ENCODE data around the gene SPINT2. TPM values are rescaled to one million over a fixed set of nuclear protein-coding genes. Genes with fewer than 3 reads are reported as not detected.
A peak's percentile ranks its signal among the peaks of the same experiment; 100 is the strongest.

SPINT2 gene
- total and polyA plus RNA-seq, 2 of the 13 experiments (the other 11 are each of a cell fraction or from before 2014, with no cell fraction given): 0.31 to 0.77 TPM

DNA sequence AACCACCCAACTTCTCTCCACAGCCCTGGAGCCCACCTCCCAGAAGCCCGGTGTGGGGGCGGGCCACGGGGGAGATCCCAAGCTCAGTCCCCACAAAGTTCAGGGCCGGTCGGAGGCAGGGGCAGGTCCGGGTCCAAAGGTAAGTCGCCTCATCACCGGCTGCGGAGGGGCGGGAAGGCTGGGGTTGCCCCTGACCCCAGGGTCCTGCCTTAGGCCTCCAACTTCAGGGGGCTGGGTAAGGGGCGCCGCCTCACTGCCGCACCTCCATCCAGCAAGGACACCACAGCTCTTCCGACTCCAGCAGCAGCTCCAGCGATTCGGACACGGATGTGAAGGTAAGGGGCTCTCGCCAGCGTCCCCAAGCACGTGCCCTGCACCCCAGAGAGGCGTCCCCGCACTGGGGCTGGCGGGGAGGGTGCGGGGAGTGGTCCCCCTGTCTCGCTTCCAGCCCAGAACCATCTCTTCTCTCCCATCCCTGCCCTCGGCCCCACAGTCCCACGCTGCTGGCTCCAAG lies 40.0 kb downstream of the SPINT2 start (continued):
- no peak for TF ChIP-seq POLR2AphosphoS2 (IDR thresholded peaks at IDR 0.05; ENCODE audit: low read depth, low read length)
- TF ChIP-seq MAFF (IDR thresholded peaks at IDR 0.05; ENCODE audit: low read depth, low read length): no peak
- TF ChIP-seq FOXM1 (CRISPR knock-in tag; IDR thresholded peaks at IDR 0.05): no peak
- TF ChIP-seq CC2D1A (CRISPR knock-in tag; IDR thresholded peaks at IDR 0.05): no peak
- no peak for TF ChIP-seq GRHL1 (CRISPR knock-in tag; conservative IDR thresholded peaks at IDR 0.05)
- no peak for TF ChIP-seq PAX8 (CRISPR knock-in tag; IDR thresholded peaks at IDR 0.05; ENCODE audit: borderline replicate concordance)
- no peak for TF ChIP-seq ZNF83 (CRISPR knock-in tag; IDR thresholded peaks at IDR 0.05; ENCODE audit: borderline replicate concordance)
- no peak for TF ChIP-seq STAG1 (CRISPR knock-in tag; IDR thresholded peaks at IDR 0.05)
- TF ChIP-seq RARA (CRISPR knock-in tag; IDR thresholded peaks at IDR 0.05): peak; percentile 39; the same call in 1 of the 2 replicates
- TF ChIP-seq PHF8 (CRISPR knock-in tag; IDR thresholded peaks at IDR 0.05): peak; percentile 32; the same call in 1 of the 2 replicates
- peak; percentile 38; the same call in 1 of the 2 replicates for TF ChIP-seq ZNF746 (CRISPR knock-in tag; IDR thresholded peaks at IDR 0.05)
- no peak for TF ChIP-seq ZNF891 (CRISPR knock-in tag; IDR thresholded peaks at IDR 0.05)
- no peak for TF ChIP-seq ZNF354B (CRISPR knock-in tag; IDR thresholded peaks at IDR 0.05)
- TF ChIP-seq SRSF1 (optimal IDR thresholded peaks at IDR 0.05; ENCODE audit: low read depth, low read length): peak; percentile 13
- no peak for TF ChIP-seq IKZF4 (CRISPR knock-in tag; IDR thresholded peaks at IDR 0.05; ENCODE audit: borderline replicate concordance, low read depth, not compliant biosample characterization)
- no peak for TF ChIP-seq ZBTB1 (CRISPR knock-in tag; IDR thresholded peaks at IDR 0.05; ENCODE audit: borderline replicate concordance)
- TF ChIP-seq MZF1 (CRISPR knock-in tag; IDR thresholded peaks at IDR 0.05; ENCODE audit: borderline replicate concordance): no peak
- no peak for TF ChIP-seq MIER2 (CRISPR knock-in tag; IDR thresholded peaks at IDR 0.05)
- TF ChIP-seq GZF1 (CRISPR knock-in tag; IDR thresholded peaks at IDR 0.05): no peak
- TF ChIP-seq TBL1XR1 (IDR thresholded peaks at IDR 0.05; ENCODE audit: borderline replicate concordance, low read length, partially characterized antibody): no peak
- TF ChIP-seq ZNF713 (CRISPR knock-in tag; IDR thresholded peaks at IDR 0.05): no peak
- TF ChIP-seq CHD4 (IDR thresholded peaks at IDR 0.05; ENCODE audit: borderline replicate concordance, low read length): no peak
- no peak for TF ChIP-seq ZIK1 (CRISPR knock-in tag; IDR thresholded peaks at IDR 0.05; ENCODE audit: borderline replicate concordance, low read depth)
- TF ChIP-seq MEF2D (CRISPR knock-in tag; IDR thresholded peaks at IDR 0.05): no peak
- TF ChIP-seq ZSCAN21 (CRISPR knock-in tag; IDR thresholded peaks at IDR 0.05; ENCODE audit: borderline replicate concordance): 0 out of 2 replicates have a peak, but pooled peaks have one; percentile 19
- no peak for TF ChIP-seq HNRNPLL (IDR thresholded peaks at IDR 0.05; ENCODE audit: low read depth, low read length, poor library complexity, severe bottlenecking)
- TF ChIP-seq ZNF350 (CRISPR knock-in tag; IDR thresholded peaks at IDR 0.05; ENCODE audit: borderline replicate concordance, low read depth): no peak
- no peak for TF ChIP-seq MLX (CRISPR knock-in tag; IDR thresholded peaks at IDR 0.05)
- TF ChIP-seq, protein P1, sequence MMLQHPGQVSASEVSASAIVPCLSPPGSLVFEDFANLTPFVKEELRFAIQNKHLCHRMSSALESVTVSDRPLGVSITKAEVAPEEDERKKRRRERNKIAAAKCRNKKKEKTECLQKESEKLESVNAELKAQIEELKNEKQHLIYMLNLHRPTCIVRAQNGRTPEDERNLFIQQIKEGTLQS (CRISPR knock-in tag; IDR thresholded peaks at IDR 0.05): no peak
